Measurements from ENCODE around the gene USF1.

USF1 gene

DNA sequence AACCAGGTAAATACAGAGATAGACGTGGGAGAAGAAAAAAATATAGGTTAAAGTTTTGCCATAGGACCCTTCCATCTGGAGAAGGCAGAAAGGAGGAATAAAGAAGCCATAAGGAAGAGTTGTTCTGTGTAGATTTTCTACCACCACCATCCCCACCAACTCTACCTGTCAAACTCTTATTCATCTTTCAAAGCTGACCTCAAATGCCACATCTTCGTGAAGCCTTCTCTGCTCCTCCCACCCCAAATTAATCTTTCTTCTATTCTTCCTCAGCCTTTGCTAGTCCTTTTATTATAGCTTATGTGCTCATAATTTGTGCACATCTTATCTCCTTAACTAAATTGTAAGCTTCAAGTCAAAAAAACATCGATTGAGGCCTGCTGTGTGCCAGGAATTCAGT is 44.8 kb upstream of the USF1 start:
- no peak for DNase-seq (ENCODE audit: low read depth in 2 of 2)
- no peak overlapping the region for H3K4me3 ChIP-seq (replicated peaks in 1 of 2; ENCODE audit: low read depth in 2 of 2, low read length in 2 of 2)
- TF ChIP-seq, protein P1, sequence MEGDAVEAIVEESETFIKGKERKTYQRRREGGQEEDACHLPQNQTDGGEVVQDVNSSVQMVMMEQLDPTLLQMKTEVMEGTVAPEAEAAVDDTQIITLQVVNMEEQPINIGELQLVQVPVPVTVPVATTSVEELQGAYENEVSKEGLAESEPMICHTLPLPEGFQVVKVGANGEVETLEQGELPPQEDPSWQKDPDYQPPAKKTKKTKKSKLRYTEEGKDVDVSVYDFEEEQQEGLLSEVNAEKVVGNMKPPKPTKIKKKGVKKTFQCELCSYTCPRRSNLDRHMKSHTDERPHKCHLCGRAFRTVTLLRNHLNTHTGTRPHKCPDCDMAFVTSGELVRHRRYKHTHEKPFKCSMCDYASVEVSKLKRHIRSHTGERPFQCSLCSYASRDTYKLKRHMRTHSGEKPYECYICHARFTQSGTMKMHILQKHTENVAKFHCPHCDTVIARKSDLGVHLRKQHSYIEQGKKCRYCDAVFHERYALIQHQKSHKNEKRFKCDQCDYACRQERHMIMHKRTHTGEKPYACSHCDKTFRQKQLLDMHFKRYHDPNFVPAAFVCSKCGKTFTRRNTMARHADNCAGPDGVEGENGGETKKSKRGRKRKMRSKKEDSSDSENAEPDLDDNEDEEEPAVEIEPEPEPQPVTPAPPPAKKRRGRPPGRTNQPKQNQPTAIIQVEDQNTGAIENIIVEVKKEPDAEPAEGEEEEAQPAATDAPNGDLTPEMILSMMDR (IDR thresholded peaks at IDR 0.05; ENCODE audit: low read depth, low read length), result no peak

DNA sequence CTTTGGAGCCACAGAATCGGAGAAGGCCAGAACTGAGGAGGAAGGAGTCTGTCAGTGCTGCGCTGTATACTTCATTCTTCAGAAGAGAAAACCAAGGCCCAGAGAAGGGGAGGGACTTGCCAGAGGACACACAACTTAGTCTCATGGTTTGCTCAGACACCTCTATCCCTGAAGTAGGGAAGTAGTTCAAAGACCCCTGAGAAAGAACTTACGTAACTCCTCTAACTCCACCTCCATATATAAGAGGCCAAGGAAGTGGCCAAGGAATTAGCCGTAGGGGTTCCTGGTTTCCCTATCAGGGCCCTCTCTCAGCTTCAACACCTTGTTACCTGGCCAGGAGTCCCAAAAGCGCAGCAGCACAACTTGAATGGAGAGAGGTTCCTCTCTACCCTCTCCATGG is 44.2 kb upstream of the USF1 start:
- TF ChIP-seq, protein P1 (IDR thresholded peaks at IDR 0.05; ENCODE audit: low read depth, low read length), result no peak
- no peak for DNase-seq (ENCODE audit: low read depth in 2 of 2)
- no peak overlapping the region for H3K4me3 ChIP-seq (replicated peaks in 1 of 2; ENCODE audit: low read depth in 2 of 2, low read length in 2 of 2)

DNA sequence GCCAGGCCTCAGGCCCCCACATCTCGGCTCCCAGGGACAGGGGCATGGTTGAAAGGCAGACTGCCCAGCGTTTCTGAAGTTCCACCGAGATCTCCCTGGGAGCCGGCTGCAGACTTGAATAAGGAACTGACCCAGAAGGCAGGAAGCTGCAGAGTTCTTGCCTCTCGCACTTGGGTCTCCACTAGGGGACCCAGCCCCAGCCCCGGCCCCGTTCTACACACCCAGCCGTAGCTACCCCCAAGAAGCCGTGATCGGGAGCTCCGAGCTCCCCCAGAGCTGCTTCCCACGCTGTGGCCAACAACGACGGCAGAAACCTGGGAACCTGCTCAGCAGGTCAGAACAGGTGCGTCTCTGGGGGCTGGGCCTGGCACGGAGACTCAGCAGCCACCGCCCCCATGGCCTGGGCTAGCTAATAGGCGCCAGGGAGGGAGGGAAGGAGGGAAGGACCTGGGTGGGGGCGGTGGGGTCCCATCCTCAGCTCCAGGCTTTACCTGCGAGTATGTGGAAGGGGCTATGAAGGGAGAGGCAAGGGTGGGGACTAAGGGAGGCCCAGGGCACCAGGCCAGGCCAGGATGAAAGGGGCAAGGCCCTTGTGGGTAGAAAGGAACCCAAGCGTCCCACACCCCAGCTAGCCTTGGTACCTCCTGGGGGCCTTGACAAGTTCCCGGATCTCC is 43.6 kb upstream of the USF1 start, which contains the start of gene NECTIN4:
NECTIN4 (minus strand) TSS at position 308 of the 674 bp plus-strand sequence; CDS start at position 46, 262 bp downstream.
- no peak within 1 kb of the TSS for H3K4me3 ChIP-seq (replicated peaks in 1 of 2; ENCODE audit: low read depth in 2 of 2, low read length in 2 of 2)
- no peak for DNase-seq (ENCODE audit: low read depth in 2 of 2)

DNA sequence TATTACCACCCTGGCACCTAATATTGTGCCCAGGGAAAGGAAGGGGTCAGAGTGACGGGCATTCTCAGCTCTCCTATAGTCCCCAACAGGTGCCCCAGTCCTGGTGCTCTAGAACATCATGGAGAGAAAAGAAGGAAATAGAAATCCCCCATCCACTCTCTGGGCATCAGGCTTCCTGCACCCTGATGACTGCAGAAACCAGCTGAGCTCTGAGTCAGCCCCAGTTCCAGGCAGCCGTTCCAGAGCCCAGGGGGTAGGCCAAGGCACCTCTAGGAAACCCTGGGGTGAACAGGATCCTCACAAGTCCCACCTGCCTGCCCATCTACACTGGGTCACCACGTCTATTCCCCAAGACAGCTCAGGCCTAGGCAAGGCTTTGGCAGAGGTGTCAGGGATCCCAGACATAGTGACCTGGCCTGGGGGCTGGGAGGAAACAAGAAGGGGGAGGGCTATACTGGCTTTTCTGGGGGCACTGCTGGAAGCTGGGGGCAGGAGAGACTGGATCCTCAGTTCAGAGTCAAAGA is 42.9 kb upstream of the USF1 start:
- no peak overlapping the region for H3K4me3 ChIP-seq (replicated peaks in 1 of 2; ENCODE audit: low read depth in 2 of 2, low read length in 2 of 2)
- TF ChIP-seq, protein P1 (IDR thresholded peaks at IDR 0.05; ENCODE audit: low read depth, low read length), result no peak

More for the DNA sequence above, 43.6 kb upstream of the USF1 start, which contains the start of gene NECTIN4:
- TF ChIP-seq, protein P1 (IDR thresholded peaks at IDR 0.05; ENCODE audit: low read depth, low read length), result no peak

DNA sequence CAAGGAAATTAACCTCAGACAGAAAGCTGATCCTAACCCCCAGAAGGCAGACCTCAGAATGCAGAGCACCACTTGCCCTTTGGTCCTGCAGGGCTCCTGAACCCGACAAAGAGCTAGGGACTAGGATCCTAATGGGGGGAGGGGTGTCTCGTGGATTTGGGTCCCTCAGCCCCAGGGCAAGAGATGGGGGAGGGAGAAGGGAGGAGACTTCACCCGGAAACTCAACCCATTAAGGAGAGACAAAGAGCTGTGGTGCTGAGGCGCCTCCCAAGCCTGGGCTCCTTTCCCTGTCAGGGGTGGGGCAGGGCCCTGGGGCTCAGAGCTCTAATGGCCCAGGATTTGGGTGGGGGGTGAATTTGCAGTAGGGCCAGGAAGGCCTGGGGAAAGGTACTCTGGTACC is 40.7 kb upstream of the USF1 start:
- DNase-seq (ENCODE audit: low read depth in 2 of 2), result no peak
- TF ChIP-seq, protein P1 (IDR thresholded peaks at IDR 0.05; ENCODE audit: low read depth, low read length), result no peak
- H3K4me3 ChIP-seq (replicated peaks in 1 of 2; ENCODE audit: low read depth in 2 of 2, low read length in 2 of 2), result no peak overlapping the region

More for the DNA sequence above, 42.9 kb upstream of the USF1 start:
- peak; percentile 22 to 57 for DNase-seq (ENCODE audit: low read depth in 2 of 2)

GRCh38 chr1:161085165-161085564 is 39.4 kb upstream of the USF1 start:
- no peak for DNase-seq (ENCODE audit: low read depth in 2 of 2)
- TF ChIP-seq, protein P1 (IDR thresholded peaks at IDR 0.05; ENCODE audit: low read depth, low read length), result no peak
- H3K4me3 ChIP-seq (replicated peaks in 1 of 2; ENCODE audit: low read depth in 2 of 2, low read length in 2 of 2), result no peak overlapping the region

Data from cardiac fibroblast (primary cell).